Measurements from ENCODE around the gene TH. TPM values are rescaled to one million over a fixed set of nuclear protein-coding genes. Genes with fewer than 3 reads are reported as not detected.

Gene TH
- polyA plus RNA-seq, 1 of the 3 experiments (the other 2 are of a cell fraction): not detected

DNA sequence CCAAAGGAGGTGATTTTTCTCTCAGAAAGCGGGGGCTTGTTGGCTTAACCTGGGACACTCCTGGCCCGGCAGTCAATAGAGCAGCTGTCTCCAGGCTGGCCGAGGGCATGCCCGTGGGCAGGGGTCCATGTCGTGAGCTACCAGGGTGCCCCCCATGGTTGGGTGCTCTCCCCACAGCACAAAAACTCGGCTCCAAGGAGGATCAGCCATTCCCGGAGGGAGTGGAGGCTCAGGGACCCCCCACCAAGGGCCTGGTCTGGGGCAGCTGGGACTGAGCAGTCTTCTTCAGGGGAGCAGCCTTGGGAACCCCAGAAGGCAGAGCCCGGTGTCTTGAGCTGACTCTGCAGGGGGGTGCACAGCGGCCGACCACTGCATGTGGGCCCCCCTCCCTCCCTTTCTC, 20.8 kb upstream of the TH start (continued):
- TF ChIP-seq USF1 (IDR thresholded peaks at IDR 0.05; ENCODE audit: borderline replicate concordance, low read depth): no peak
- no peak for TF ChIP-seq FOXJ3 (CRISPR knock-in tag; IDR thresholded peaks at IDR 0.05)
- TF ChIP-seq IRF3 (IDR thresholded peaks at IDR 0.05; ENCODE audit: low read depth, low read length): no peak

GRCh38 chr11:2191883-2192282, 20.3 kb upstream of the TH start:
- Histone ChIP-seq H3K4me3 (ENCODE audit: low read depth in 2 of 2, low read length in 1 of 2) (no peak overlapping the region), H3K4me2 (no peak overlapping the region), H2AFZ (ENCODE audit: low read depth) (no peak overlapping the region), H3K27me3 (ENCODE audit: insufficient read depth) (no peaks in the 10 kb centered on the region), H3K9ac (no peak overlapping the region), H3K9me3 (no peaks in the 10 kb centered on the region), H3K27ac (ENCODE audit: low read depth in 2 of 2, low read length in 1 of 2) (peak overlapping the region in 1 of 2 experiments; percentile 95; a peak in 2 of 4 replicates), H3K79me2 (ENCODE audit: insufficient read depth) (no peaks in the 10 kb centered on the region), H3K9me2 (no peaks in the 10 kb centered on the region), H3F3A (replicated peaks; ENCODE audit: insufficient read depth) (no peaks in the 10 kb centered on the region), H4K20me1 (ENCODE audit: insufficient read depth) (no peaks in the 10 kb centered on the region), H3K4me1 (ENCODE audit: control insufficient read depth in 1 of 2, insufficient read depth in 2 of 2, low read depth in 1 of 2, low read length in 1 of 2) (peaks cover 0 to 51% of the 10 kb centered on the region in 2 experiments; a peak in 1 of 4 replicates), H3K36me3 (replicated peaks in 1 of 2; ENCODE audit: control insufficient read depth in 1 of 2, insufficient read depth in 2 of 2, low read length in 1 of 2) (no peaks in the 10 kb centered on the region)
- no peak for DNase-seq
- CTCF ChIA-PET: interaction anchor here (1.2 to 5.7 kb wide), 5 partner anchors 21 to 309 kb away, joined by 3 to 138 read pairs (median 32); partner anchors contain the start of genes C11orf21, TH and TSPAN32
- 49% methylated on average over 7 of the region's 7 CpGs for WGBS (ENCODE audit: low lambda C conversion rate)
- POLR2A ChIA-PET: interaction anchor here (0.7 kb wide), 1 partner anchor 209 kb away, joined by 3 read pairs; no protein-coding TSS in a partner anchor
- TF ChIP-seq USF1 (IDR thresholded peaks at IDR 0.05; ENCODE audit: borderline replicate concordance, low read depth) (no peak), MAX (IDR thresholded peaks at IDR 0.05; ENCODE audit: low read depth) (no peak), POLR2AphosphoS5 (IDR thresholded peaks at IDR 0.05; ENCODE audit: low read depth, low read length) (no peak), ELF1 (IDR thresholded peaks at IDR 0.05) (no peak), TEAD4 (IDR thresholded peaks at IDR 0.05; ENCODE audit: borderline replicate concordance, insufficient read depth) (no peak), RFX5 (IDR thresholded peaks at IDR 0.05; ENCODE audit: low read length) (no peak), GABPA (IDR thresholded peaks at IDR 0.05; ENCODE audit: low read depth) (no peak), GATA2 (CRISPR knock-in tag; IDR thresholded peaks at IDR 0.05) (no peak), SIN3A (IDR thresholded peaks at IDR 0.05; ENCODE audit: borderline replicate concordance, low read depth, low read length) (no peak), MXI1 (IDR thresholded peaks at IDR 0.05; ENCODE audit: low read depth, low read length) (no peak), FOSL2 (IDR thresholded peaks at IDR 0.05; ENCODE audit: borderline replicate concordance, low read depth) (no peak), YY1 (IDR thresholded peaks at IDR 0.05; ENCODE audit: low read depth) (no peak), SMC3 (IDR thresholded peaks at IDR 0.05; ENCODE audit: low read depth, low read length) (no peak), CHD2 (IDR thresholded peaks at IDR 0.05; ENCODE audit: low read length, partially characterized antibody) (no peak), PBX3 (IDR thresholded peaks at IDR 0.05) (no peak), ZBTB33 (IDR thresholded peaks at IDR 0.05; ENCODE audit: borderline replicate concordance, low read depth) (no peak), FOXJ3 (CRISPR knock-in tag; IDR thresholded peaks at IDR 0.05) (no peak)
- TF ChIP-seq, protein P1, sequence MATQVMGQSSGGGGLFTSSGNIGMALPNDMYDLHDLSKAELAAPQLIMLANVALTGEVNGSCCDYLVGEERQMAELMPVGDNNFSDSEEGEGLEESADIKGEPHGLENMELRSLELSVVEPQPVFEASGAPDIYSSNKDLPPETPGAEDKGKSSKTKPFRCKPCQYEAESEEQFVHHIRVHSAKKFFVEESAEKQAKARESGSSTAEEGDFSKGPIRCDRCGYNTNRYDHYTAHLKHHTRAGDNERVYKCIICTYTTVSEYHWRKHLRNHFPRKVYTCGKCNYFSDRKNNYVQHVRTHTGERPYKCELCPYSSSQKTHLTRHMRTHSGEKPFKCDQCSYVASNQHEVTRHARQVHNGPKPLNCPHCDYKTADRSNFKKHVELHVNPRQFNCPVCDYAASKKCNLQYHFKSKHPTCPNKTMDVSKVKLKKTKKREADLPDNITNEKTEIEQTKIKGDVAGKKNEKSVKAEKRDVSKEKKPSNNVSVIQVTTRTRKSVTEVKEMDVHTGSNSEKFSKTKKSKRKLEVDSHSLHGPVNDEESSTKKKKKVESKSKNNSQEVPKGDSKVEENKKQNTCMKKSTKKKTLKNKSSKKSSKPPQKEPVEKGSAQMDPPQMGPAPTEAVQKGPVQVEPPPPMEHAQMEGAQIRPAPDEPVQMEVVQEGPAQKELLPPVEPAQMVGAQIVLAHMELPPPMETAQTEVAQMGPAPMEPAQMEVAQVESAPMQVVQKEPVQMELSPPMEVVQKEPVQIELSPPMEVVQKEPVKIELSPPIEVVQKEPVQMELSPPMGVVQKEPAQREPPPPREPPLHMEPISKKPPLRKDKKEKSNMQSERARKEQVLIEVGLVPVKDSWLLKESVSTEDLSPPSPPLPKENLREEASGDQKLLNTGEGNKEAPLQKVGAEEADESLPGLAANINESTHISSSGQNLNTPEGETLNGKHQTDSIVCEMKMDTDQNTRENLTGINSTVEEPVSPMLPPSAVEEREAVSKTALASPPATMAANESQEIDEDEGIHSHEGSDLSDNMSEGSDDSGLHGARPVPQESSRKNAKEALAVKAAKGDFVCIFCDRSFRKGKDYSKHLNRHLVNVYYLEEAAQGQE (IDR thresholded peaks at IDR 0.05; ENCODE audit: low read depth, low read length): no peak
- TF ChIP-seq, protein P2, sequence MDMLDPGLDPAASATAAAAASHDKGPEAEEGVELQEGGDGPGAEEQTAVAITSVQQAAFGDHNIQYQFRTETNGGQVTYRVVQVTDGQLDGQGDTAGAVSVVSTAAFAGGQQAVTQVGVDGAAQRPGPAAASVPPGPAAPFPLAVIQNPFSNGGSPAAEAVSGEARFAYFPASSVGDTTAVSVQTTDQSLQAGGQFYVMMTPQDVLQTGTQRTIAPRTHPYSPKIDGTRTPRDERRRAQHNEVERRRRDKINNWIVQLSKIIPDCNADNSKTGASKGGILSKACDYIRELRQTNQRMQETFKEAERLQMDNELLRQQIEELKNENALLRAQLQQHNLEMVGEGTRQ (IDR thresholded peaks at IDR 0.05; ENCODE audit: borderline replicate concordance, low read depth, low read length): no peak
